ENCODE measurements around the gene ZGPAT. TPM values are rescaled to one million over a fixed set of nuclear protein-coding genes. Genes with fewer than 3 reads are reported as not detected.

Gene ZGPAT
- total and polyA plus RNA-seq, 2 of the 8 experiments (the other 6 are each of a cell fraction or from before 2014, with no cell fraction given) = 14.5 to 21.4 TPM

- TF ChIP-seq SUZ12 (IDR thresholded peaks at IDR 0.05; ENCODE audit: low read length) = no peak
- TF ChIP-seq GABPA (IDR thresholded peaks at IDR 0.05; ENCODE audit: borderline replicate concordance, insufficient read depth, low read length) = no peak
Observed at GRCh38 chr20:63734946-63735858, 27.4 kb downstream of the ZGPAT start (continued).

Data from H1 (cell line).